Upper lobe of left lung (tissue), 6 donors: ENCODE results near the gene DCP1A. TPM values are rescaled to one million over a fixed set of nuclear protein-coding genes. Genes with fewer than 3 reads are reported as not detected.

Source experiments
- ATAC-seq, 2 donors: fragments of 200-7000 bp; cut with Tn5 transposase; one replicate each; pipeline ENCODE4 v1.9.1; 2022; ENCODE audit warnings: mild to moderate bottlenecking in 2 of 2, moderate library complexity in 2 of 2; ENCODE audit not compliant: low FRiP score in 2 of 2
- DNase-seq, 2 donors: peaks; one replicate each; pipeline ENCODE4 v3.0.0-alpha.2; 2019 to 2020
- H3K27ac ChIP-seq, 4 donors: fragments of 200-600 bp; sonication (generic); one replicate each; pipeline ENCODE4 v1.5.1; 2016 to 2019
- H3K27me3 ChIP-seq, 4 donors: fragments of 200-600 bp; sonication (generic); one replicate each; pipeline ENCODE4 v1.5.1; 2017 to 2019
- H3K36me3 ChIP-seq, 4 donors: fragments of 200-600 bp; sonication (generic); one replicate each; pipeline ENCODE4 v1.5.1; 2016 to 2019
- H3K4me1 ChIP-seq, 4 donors: fragments of 200-600 bp; sonication (generic); one replicate each; pipeline ENCODE4 v1.5.1; 2018 to 2019
- H3K4me3 ChIP-seq, 4 donors: fragments of 200-600 bp; sonication (generic); one replicate each; pipeline ENCODE4 v1.5.1; 2017 to 2019; ENCODE audit warnings: mild to moderate bottlenecking in 2 of 4, moderate library complexity in 1 of 4
- H3K9me3 ChIP-seq, 4 donors: fragments of 200-600 bp; sonication (generic); one replicate each; pipeline ENCODE4 v1.5.1; 2018 to 2019
- EP300 ChIP-seq, 4 donors: sonication (generic); formaldehyde crosslinking; IDR thresholded peaks; one replicate each; pipeline ENCODE4 v1.5.1; 2017; ENCODE audit warnings: antibody characterized with exemption in 4 of 4, control low read depth in 2 of 4
- POLR2A ChIP-seq, 4 donors: fragments of 450-650 bp; IDR thresholded peaks; one replicate each; pipeline ENCODE4 v1.5.1; 2016 to 2017; ENCODE audit warnings: antibody characterized with exemption in 4 of 4, mild to moderate bottlenecking in 2 of 4
- POLR2AphosphoS5 ChIP-seq, 2 donors: sonication (generic); formaldehyde crosslinking; IDR thresholded peaks; one replicate each; pipeline ENCODE4 v1.5.1; 2017; ENCODE audit warnings: antibody characterized with exemption in 2 of 2
- WGBS, 2 donors: methylation state at CpG; one replicate each; pipeline ENCODE4 v1.1.5; 2017 to 2018; 5-methylcytosine and 5-hydroxymethylcytosine counted together
- total RNA-seq, 6 donors: library from RNA; depleted of rRNA in 4 of 6; stranded (reverse); fragments of >200 nt in 4 of 6; gene quantifications; one replicate each; pipeline versions ENCODE4 v1.1.0 to v1.2.1, GENCODE V29; 2016 to 2021
- TF ChIP-seq, protein P1 (sequence below), 6 experiments: fragments of 450-650 bp in 4 of 6; fragments of 200-600 bp in 2 of 6; sonication (generic) in 2 of 6; IDR thresholded peaks; one replicate each; pipeline ENCODE4 v1.5.1; 2016 to 2019; ENCODE audit warnings: antibody characterized with exemption in 6 of 6
- donor health status: DM: no; HTN: no; CAD: no; lungs with moderate emphysema.
- donor health status: DM: no; HTN: yes; CAD: no; lungs with severe emphysema.

DCP1A gene
- total RNA-seq, 6 donors from 2014 or later: 12.2 to 21.1 (median 18.7) TPM

DNA sequence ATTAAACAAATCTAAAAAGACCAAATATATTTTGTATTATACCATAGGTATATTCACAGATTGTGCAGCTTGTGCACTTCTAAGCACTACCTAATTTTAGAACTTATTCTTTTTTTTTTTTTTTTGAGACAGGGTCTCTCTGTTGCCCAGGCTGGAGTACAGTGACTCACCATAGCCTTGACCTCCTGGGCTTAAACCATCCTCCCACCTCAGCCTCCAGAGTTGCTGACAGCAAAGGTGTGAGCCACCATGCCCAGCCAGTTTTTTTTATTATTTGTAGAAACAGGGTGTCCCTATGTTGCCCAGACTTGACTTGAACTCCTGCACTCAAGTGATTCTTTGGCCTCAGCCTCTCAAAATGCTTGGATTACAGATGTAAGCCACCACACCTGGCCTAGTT is 79.6 kb downstream of the DCP1A start:
- no peak for DNase-seq
- Histone ChIP-seq H3K27ac (no peak overlapping the region), H3K36me3 (no peaks in the 10 kb centered on the region), H3K4me1 (peaks cover 17 to 27% (median 23%) of the 10 kb centered on the region in 4 donors), H3K9me3 (no peaks in the 10 kb centered on the region), H3K4me3 (no peak overlapping the region), H3K27me3 (no peaks in the 10 kb centered on the region)
- no peak for ATAC-seq
- TF ChIP-seq EP300 (IDR thresholded peaks at IDR 0.05): no peak
- TF ChIP-seq, protein P1, sequence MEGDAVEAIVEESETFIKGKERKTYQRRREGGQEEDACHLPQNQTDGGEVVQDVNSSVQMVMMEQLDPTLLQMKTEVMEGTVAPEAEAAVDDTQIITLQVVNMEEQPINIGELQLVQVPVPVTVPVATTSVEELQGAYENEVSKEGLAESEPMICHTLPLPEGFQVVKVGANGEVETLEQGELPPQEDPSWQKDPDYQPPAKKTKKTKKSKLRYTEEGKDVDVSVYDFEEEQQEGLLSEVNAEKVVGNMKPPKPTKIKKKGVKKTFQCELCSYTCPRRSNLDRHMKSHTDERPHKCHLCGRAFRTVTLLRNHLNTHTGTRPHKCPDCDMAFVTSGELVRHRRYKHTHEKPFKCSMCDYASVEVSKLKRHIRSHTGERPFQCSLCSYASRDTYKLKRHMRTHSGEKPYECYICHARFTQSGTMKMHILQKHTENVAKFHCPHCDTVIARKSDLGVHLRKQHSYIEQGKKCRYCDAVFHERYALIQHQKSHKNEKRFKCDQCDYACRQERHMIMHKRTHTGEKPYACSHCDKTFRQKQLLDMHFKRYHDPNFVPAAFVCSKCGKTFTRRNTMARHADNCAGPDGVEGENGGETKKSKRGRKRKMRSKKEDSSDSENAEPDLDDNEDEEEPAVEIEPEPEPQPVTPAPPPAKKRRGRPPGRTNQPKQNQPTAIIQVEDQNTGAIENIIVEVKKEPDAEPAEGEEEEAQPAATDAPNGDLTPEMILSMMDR (IDR thresholded peaks at IDR 0.05): no peak
- TF ChIP-seq POLR2A (IDR thresholded peaks at IDR 0.05): no peak
- TF ChIP-seq POLR2AphosphoS5 (IDR thresholded peaks at IDR 0.05): no peak

DNA sequence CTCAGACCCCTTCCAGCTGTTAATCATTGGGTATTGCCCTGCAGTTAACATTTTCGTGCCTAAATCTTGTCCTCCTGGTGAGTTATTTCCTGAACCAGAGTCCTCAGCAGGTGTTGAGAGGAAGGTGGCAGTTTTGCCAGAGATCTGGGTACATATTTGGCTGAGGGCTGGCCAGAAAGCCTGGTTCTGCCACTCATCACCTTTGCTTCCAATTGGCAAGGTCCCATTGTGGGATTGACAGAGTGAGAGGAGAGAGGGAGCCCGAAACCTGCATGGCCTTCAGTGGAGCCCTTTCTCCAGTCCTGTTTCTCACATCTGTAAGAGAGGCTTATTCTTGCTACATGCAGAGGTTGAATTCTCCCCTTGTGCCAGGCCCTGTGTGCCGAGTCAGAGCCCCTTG is 82.6 kb downstream of the DCP1A start:
- 54 to 75% methylated on average over 3 of the region's 3 CpGs for WGBS, 2 donors
- Histone ChIP-seq H3K27me3 (no peaks in the 10 kb centered on the region), H3K27ac (no peak overlapping the region), H3K4me1 (peaks cover 11 to 19% (median 15%) of the 10 kb centered on the region in 4 donors), H3K36me3 (no peaks in the 10 kb centered on the region), H3K9me3 (no peaks in the 10 kb centered on the region), H3K4me3 (no peak overlapping the region)
- DNase-seq: peak in 1 of 2 donors; percentile 67
- no peak for TF ChIP-seq POLR2A (IDR thresholded peaks at IDR 0.05)
- TF ChIP-seq, protein P1 (IDR thresholded peaks at IDR 0.05): no peak
- no peak for TF ChIP-seq POLR2AphosphoS5 (IDR thresholded peaks at IDR 0.05)
- TF ChIP-seq EP300 (IDR thresholded peaks at IDR 0.05): no peak
- peak in 1 of 2 donors; percentile 28 for ATAC-seq

DNA sequence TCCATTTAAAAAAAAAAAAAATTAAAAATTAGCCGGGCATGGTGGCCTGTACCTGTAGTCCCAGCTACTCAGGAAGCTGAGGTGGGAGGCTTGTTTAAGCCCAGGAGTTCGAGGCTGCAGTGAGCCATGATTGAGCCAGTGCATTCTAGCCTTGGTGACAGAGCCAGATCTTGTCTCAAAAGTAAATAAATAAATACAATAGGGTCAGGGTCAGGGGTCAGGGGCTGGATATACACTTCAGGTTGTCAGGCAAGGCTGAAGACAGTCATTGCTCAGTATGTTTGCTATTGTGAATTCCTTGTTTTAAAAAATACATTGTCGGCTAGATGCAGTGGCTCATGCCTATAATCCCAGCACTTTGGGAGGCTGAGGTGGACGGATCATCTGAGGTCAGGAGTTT is 83.4 kb downstream of the DCP1A start:
- Histone ChIP-seq H3K4me1 (peaks cover 6 to 11% (median 9%) of the 10 kb centered on the region in 4 donors), H3K4me3 (no peak overlapping the region), H3K36me3 (no peaks in the 10 kb centered on the region), H3K27me3 (no peaks in the 10 kb centered on the region), H3K27ac (no peak overlapping the region), H3K9me3 (no peaks in the 10 kb centered on the region)
- TF ChIP-seq POLR2A (IDR thresholded peaks at IDR 0.05) (no peak), POLR2AphosphoS5 (IDR thresholded peaks at IDR 0.05) (no peak), EP300 (IDR thresholded peaks at IDR 0.05) (no peak)
- TF ChIP-seq, protein P1 (IDR thresholded peaks at IDR 0.05): no peak
- ATAC-seq (no peak), DNase-seq (no peak)
- WGBS, 2 donors: 73 to 83% methylated on average over 4 of the region's 4 CpGs

DNA sequence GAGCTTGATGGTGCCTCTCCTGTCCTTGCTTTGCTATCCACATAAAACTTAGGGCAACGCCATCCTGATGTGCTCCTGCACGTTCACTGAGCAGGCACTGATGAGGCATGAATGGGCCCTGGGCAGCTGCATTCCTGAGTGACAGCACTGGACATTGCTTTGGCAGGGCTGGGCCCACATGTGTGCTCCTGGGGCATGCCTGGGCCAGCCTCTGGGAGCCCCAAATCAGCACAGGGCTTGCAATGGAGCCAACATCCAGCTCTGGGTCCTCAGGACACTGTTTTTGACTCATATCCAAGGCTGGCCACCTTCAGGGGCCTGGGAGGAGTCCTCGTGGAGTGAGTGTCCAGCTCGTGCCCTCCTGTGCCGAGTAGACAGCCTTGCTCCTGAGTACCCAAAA is 85.6 kb downstream of the DCP1A start:
- Histone ChIP-seq H3K36me3 (no peaks in the 10 kb centered on the region), H3K9me3 (no peaks in the 10 kb centered on the region), H3K27ac (peak overlapping the region in 2 of 4 donors; percentile 26 to 52), H3K27me3 (no peaks in the 10 kb centered on the region), H3K4me1 (peaks cover 4 to 10% (median 9%) of the 10 kb centered on the region in 4 donors), H3K4me3 (no peak overlapping the region)
- ATAC-seq (no peak), DNase-seq (no peak)
- TF ChIP-seq EP300 (IDR thresholded peaks at IDR 0.05) (no peak), POLR2AphosphoS5 (IDR thresholded peaks at IDR 0.05) (no peak), POLR2A (IDR thresholded peaks at IDR 0.05) (no peak)
- TF ChIP-seq, protein P1 (IDR thresholded peaks at IDR 0.05): no peak
- 73 to 79% methylated on average over 4 to 5 of the region's 5 CpGs for WGBS, 2 donors

DNA sequence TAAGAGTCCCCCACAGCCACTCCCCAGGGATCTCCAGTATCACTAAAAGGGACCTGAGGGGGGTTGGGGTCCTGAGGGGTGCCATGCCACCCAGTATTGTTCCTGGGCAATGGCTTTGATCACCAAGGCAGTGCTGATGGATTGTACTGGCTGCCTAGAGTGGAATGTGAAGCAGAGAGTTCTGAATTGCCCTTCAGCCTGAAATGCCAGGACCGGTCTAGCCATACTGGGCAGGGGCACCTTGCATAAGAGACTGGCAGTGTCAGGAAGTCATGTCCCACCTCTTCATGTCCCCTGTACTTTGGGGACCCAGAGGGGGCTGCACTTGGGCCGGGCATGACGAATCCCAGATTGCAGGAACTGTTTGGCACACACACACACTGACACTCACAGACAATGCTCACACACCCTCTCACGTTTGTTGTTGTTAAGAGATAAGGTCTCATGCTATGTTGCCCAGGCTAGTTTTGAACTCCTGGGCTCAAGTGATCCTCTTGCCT is 87.0 kb downstream of the DCP1A start:
- DNase-seq: no peak
- no peak for ATAC-seq
- no peaks in the 10 kb centered on the region for H3K9me3 ChIP-seq
- no peak overlapping the region for H3K4me3 ChIP-seq
- H3K4me1 ChIP-seq: peaks cover 10 to 17% (median 14%) of the 10 kb centered on the region in 4 donors
- H3K27me3 ChIP-seq: no peaks in the 10 kb centered on the region
- TF ChIP-seq, protein P1 (IDR thresholded peaks at IDR 0.05): no peak
- peak overlapping the region in 1 of 4 donors; percentile 6 for H3K27ac ChIP-seq
- H3K36me3 ChIP-seq: no peaks in the 10 kb centered on the region
- 50 to 64% methylated on average over 3 to 4 of the region's 4 CpGs for WGBS, 2 donors
